ENCODE results near the gene DNAH11. TPM values are rescaled to one million over a fixed set of nuclear protein-coding genes. Genes with fewer than 3 reads are reported as not detected.

The DNAH11 gene
- total RNA-seq, 1 donor from 2014 or later, result 0.13 TPM

- Mint-ChIP-seq H3K27ac (no peak overlapping the region), H3K9me3 (peaks cover 5% of the 10 kb centered on the region)
Observed at GRCh38 chr7:21767300-21767900, 224.6 kb downstream of the DNAH11 start.

GRCh38 chr7:21768279-21768678 lies 225.4 kb downstream of the DNAH11 start:
- peaks cover 60% of the 10 kb centered on the region for H3K4me1 ChIP-seq
- H3K9ac ChIP-seq, result no peak overlapping the region
- no peak overlapping the region for H3K4me3 ChIP-seq
- Mint-ChIP-seq H3K4me1 (peaks cover 66% of the 10 kb centered on the region), H3K4me3 (no peak overlapping the region), H3K27me3 (ENCODE audit: insufficient read depth, low read depth) (peaks cover 11% of the 10 kb centered on the region), H3K27ac (no peak overlapping the region), H3K9me3 (no peaks in the 10 kb centered on the region), H3K36me3 (no peaks in the 10 kb centered on the region)
- H3K4me2 ChIP-seq, result no peak overlapping the region
- no peaks in the 10 kb centered on the region for H3K9me3 ChIP-seq (ENCODE audit: low read depth)
- H3K36me3 ChIP-seq, result no peaks in the 10 kb centered on the region
- H3F3A ChIP-seq (ENCODE audit: low read depth), result peaks cover 40% of the 10 kb centered on the region
- H4K20me1 ChIP-seq (ENCODE audit: low read depth), result no peaks in the 10 kb centered on the region
- H2AFZ ChIP-seq (replicated peaks), result no peak overlapping the region
- no peak overlapping the region for H3K27ac ChIP-seq
- no peaks in the 10 kb centered on the region for H3K79me2 ChIP-seq (ENCODE audit: low read depth)
- DNase-seq (ENCODE audit: low spot score), result no peak
- H3K27me3 ChIP-seq, result peaks cover 16% of the 10 kb centered on the region
- TF ChIP-seq EZH2phosphoT487 (IDR thresholded peaks at IDR 0.05) (no peak), CTCF (IDR thresholded peaks at IDR 0.05) (no peak)

More at GRCh38 chr7:21767300-21767900, 224.6 kb downstream of the DNAH11 start:
- peaks cover 57% of the 10 kb centered on the region for H3K4me1 Mint-ChIP-seq
- H3K36me3 Mint-ChIP-seq, result no peaks in the 10 kb centered on the region
- DNase-seq (ENCODE audit: low spot score), result peak; percentile 88
- no peaks in the 10 kb centered on the region for H3K79me2 ChIP-seq (ENCODE audit: low read depth)
- no peak overlapping the region for H3K27ac ChIP-seq
- H3K4me2 ChIP-seq, result no peak overlapping the region
- no peak overlapping the region for H3K4me3 Mint-ChIP-seq
- peaks cover 51% of the 10 kb centered on the region for H3K4me1 ChIP-seq
- H3K27me3 ChIP-seq, result peaks cover 16% of the 10 kb centered on the region
- peaks cover 16% of the 10 kb centered on the region for H3K27me3 Mint-ChIP-seq (ENCODE audit: insufficient read depth, low read depth)
- TF ChIP-seq EZH2phosphoT487 (IDR thresholded peaks at IDR 0.05), result no peak
- peak; percentile 88 for TF ChIP-seq CTCF (IDR thresholded peaks at IDR 0.05)
- no peaks in the 10 kb centered on the region for H3K36me3 ChIP-seq
- no peak overlapping the region for H3K9ac ChIP-seq
- no peak overlapping the region for H2AFZ ChIP-seq (replicated peaks)
- H3K4me3 ChIP-seq, result no peak overlapping the region
- H4K20me1 ChIP-seq (ENCODE audit: low read depth), result no peaks in the 10 kb centered on the region
- H3K9me3 ChIP-seq (ENCODE audit: low read depth), result no peaks in the 10 kb centered on the region
- H3F3A ChIP-seq (ENCODE audit: low read depth), result peaks cover 36% of the 10 kb centered on the region

- peaks cover 16% of the 10 kb centered on the region for H3K27me3 ChIP-seq
- Mint-ChIP-seq H3K4me3 (no peak overlapping the region), H3K27ac (peak overlapping the region; percentile 22), H3K36me3 (no peaks in the 10 kb centered on the region), H3K9me3 (peaks cover 2% of the 10 kb centered on the region), H3K27me3 (ENCODE audit: insufficient read depth, low read depth) (peaks cover 8% of the 10 kb centered on the region), H3K4me1 (peaks cover 52% of the 10 kb centered on the region)
- no peaks in the 10 kb centered on the region for H4K20me1 ChIP-seq (ENCODE audit: low read depth)
- H3F3A ChIP-seq (ENCODE audit: low read depth), result peaks cover 28% of the 10 kb centered on the region
- H3K4me2 ChIP-seq, result peak overlapping the region; percentile 48
- H3K4me1 ChIP-seq, result peaks cover 51% of the 10 kb centered on the region
- TF ChIP-seq EZH2phosphoT487 (IDR thresholded peaks at IDR 0.05) (no peak), EZH2 (IDR thresholded peaks at IDR 0.05) (no peak), CTCF (IDR thresholded peaks at IDR 0.05) (no peak)
- H3K9ac ChIP-seq, result no peak overlapping the region
- no peak overlapping the region for H3K4me3 ChIP-seq
- H3K79me2 ChIP-seq (ENCODE audit: low read depth), result no peaks in the 10 kb centered on the region
- no peaks in the 10 kb centered on the region for H3K36me3 ChIP-seq
- DNase-seq (ENCODE audit: low spot score), result no peak
- no peak overlapping the region for H2AFZ ChIP-seq (replicated peaks)
- H3K27ac ChIP-seq, result no peak overlapping the region
- H3K9me3 ChIP-seq (ENCODE audit: low read depth), result no peaks in the 10 kb centered on the region
Observed at GRCh38 chr7:21771266-21771665, 228.4 kb downstream of the DNAH11 start.

Measured in neural progenitor cell (in vitro differentiated cells).